Left lung (tissue), 10 donors: ENCODE data around the gene NOC3L. TPM values are rescaled to one million over a fixed set of nuclear protein-coding genes. Genes with fewer than 3 reads are reported as not detected.

Source experiments
- ATAC-seq: fragments of 200-7000 bp; cut with Tn5 transposase; one replicate; pipeline ENCODE4 v1.9.1; 2020; ENCODE audit warnings: moderate library complexity
- DNase-seq, 4 donors: peaks; one replicate each; pipeline ENCODE4 v3.0.0-alpha.2; 2013 to 2020
- H3K27ac ChIP-seq, 2 donors: fragments of 200-600 bp; sonication (generic) in 1 of 2; one replicate each; pipeline versions ENCODE4 v1.5.0 to v1.8.0; 2020 to 2021
- H3K27me3 ChIP-seq, 2 donors: fragments of 200-600 bp; sonication (generic) in 1 of 2; one replicate each; pipeline versions ENCODE4 v1.5.0 to v1.8.0; 2020 to 2021
- H3K36me3 ChIP-seq, 2 donors: fragments of 200-600 bp; sonication (generic) in 1 of 2; one replicate each; pipeline versions ENCODE4 v1.5.0 to v1.8.0; 2020 to 2021
- H3K4me1 ChIP-seq, 2 donors: fragments of 200-600 bp; one replicate each; pipeline ENCODE4 v1.8.0; 2021
- H3K4me3 ChIP-seq, 2 donors: fragments of 200-600 bp; sonication (generic) in 1 of 2; one replicate each; pipeline versions ENCODE4 v1.5.0 to v1.8.0; 2020 to 2021; ENCODE audit warnings: mild to moderate bottlenecking in 1 of 2
- H3K9me3 ChIP-seq, 2 donors: fragments of 200-600 bp; sonication (generic) in 1 of 2; one replicate each; pipeline versions ENCODE4 v1.5.0 to v1.8.0; 2020 to 2021
- CTCF ChIP-seq, 2 donors: fragments of 200-600 bp; sonication (generic) in 1 of 2; IDR thresholded peaks; one replicate each; pipeline versions ENCODE4 v1.5.0 to v1.8.0; 2021; ENCODE audit warnings: antibody characterized with exemption in 2 of 2
- intact Hi-C, 2 donors: fragments of 100-400 bp; cut with DNase I; formaldehyde crosslinking; loops; one replicate each; pipeline versions ENCODE4 v1.11.2 to v1.14.2; 2022
- polyA plus RNA-seq, 6 donors: library from polyadenylated mRNA; unstranded; fragments of 120-200 nt; gene quantifications; one replicate each; pipeline ENCODE4 v1.2.1, GENCODE V29; 2013; ENCODE audit not compliant: insufficient read length in 6 of 6
- total RNA-seq, 2 donors: library from RNA; stranded (reverse); fragmentation: NEBNext Ultra II Directional; extraction: Animal tissue kit (Norgen Biotek cat#: 25700); gene quantifications; one replicate each; pipeline ENCODE4 v1.2.1, GENCODE V29; 2021
- donor health status: DM: no; HTN: yes; CAD: no.
- donor health status: DM: no; HTN: no; CAD: no.

NOC3L gene
- total and polyA plus RNA-seq, 8 donors: 13.7 to 30.5 (median 27.1) TPM

- intact Hi-C loops: no loop called here
- Histone ChIP-seq H3K27ac (no peak overlapping the region), H3K4me3 (no peak overlapping the region), H3K4me1 (no peaks in the 10 kb centered on the region), H3K9me3 (no peaks in the 10 kb centered on the region), H3K36me3 (no peaks in the 10 kb centered on the region), H3K27me3 (no peaks in the 10 kb centered on the region)
- DNase-seq: no peak
- no peak for TF ChIP-seq CTCF (IDR thresholded peaks at IDR 0.05)
- ATAC-seq: no peak
Observed at GRCh38 chr10:94286901-94287300, 75.8 kb downstream of the NOC3L start.

GRCh38 chr10:94285271-94285670 lies 77.5 kb downstream of the NOC3L start:
- Histone ChIP-seq H3K36me3 (no peaks in the 10 kb centered on the region), H3K4me1 (no peaks in the 10 kb centered on the region), H3K4me3 (no peak overlapping the region), H3K27ac (no peak overlapping the region), H3K27me3 (no peaks in the 10 kb centered on the region), H3K9me3 (no peaks in the 10 kb centered on the region)
- TF ChIP-seq CTCF (IDR thresholded peaks at IDR 0.05): no peak
- DNase-seq (no peak), ATAC-seq (no peak)
- intact Hi-C loops: no loop called here

Other genes starting within 250 kb of the NOC3L start
- 10 to 100 TPM in 1 of 2 donors, 1 to 10 TPM in 1; 9.7 to 11.2 TPM for gene TBC1D12, start 39.6 kb upstream of the NOC3L start, total RNA-seq
- 10 to 100 TPM; 15.4 to 22.7 (median 20.1) TPM for gene TBC1D12, start 39.6 kb upstream of the NOC3L start, polyA plus RNA-seq
- 10 to 100 TPM; 20.0 to 32.9 TPM for gene HELLS, start 182.8 kb upstream of the NOC3L start, total RNA-seq
- 10 to 100 TPM; 28.4 to 47.5 (median 37.6) TPM for gene HELLS, start 182.8 kb upstream of the NOC3L start, polyA plus RNA-seq